ENCODE data around the gene PCDH9. TPM values are rescaled to one million over a fixed set of nuclear protein-coding genes. Genes with fewer than 3 reads are reported as not detected.

The PCDH9 gene
- total RNA-seq, 6 experiments from 2014 or later, result 1.6 to 3.9 (median 3.1) TPM

DNA sequence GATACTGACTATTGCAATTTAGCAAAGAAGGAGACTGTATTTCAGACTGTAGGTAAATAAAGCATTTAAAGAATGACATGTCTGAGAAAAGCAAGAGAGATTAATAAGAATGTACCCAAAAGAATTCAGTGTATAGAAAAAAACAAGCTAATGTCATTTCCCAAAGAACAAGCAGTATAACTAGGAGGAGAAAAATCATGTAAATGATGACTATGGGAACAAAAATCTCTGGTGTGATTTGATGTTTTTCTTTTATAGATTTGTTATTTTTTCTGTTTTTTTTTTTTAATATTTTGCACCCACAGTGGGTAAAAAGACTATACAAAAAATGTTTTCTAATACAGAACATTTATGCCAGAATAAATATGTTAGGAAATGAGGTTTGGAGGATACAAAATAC, 801.0 kb downstream of the PCDH9 start:
- no peak for TF ChIP-seq POLR2A (IDR thresholded peaks at IDR 0.05)
- TF ChIP-seq, protein P1, sequence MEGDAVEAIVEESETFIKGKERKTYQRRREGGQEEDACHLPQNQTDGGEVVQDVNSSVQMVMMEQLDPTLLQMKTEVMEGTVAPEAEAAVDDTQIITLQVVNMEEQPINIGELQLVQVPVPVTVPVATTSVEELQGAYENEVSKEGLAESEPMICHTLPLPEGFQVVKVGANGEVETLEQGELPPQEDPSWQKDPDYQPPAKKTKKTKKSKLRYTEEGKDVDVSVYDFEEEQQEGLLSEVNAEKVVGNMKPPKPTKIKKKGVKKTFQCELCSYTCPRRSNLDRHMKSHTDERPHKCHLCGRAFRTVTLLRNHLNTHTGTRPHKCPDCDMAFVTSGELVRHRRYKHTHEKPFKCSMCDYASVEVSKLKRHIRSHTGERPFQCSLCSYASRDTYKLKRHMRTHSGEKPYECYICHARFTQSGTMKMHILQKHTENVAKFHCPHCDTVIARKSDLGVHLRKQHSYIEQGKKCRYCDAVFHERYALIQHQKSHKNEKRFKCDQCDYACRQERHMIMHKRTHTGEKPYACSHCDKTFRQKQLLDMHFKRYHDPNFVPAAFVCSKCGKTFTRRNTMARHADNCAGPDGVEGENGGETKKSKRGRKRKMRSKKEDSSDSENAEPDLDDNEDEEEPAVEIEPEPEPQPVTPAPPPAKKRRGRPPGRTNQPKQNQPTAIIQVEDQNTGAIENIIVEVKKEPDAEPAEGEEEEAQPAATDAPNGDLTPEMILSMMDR (IDR thresholded peaks at IDR 0.05), result no peak
- Histone ChIP-seq H3K9me3 (no peaks in the 10 kb centered on the region), H3K36me3 (no peaks in the 10 kb centered on the region), H3K4me1 (no peaks in the 10 kb centered on the region), H3K27me3 (no peaks in the 10 kb centered on the region), H3K27ac (no peak overlapping the region), H3K4me3 (no peak overlapping the region)
- intact Hi-C loops (cut with DNase I), result no loop called here
- ATAC-seq, result no peak
- no peak for DNase-seq

DNA sequence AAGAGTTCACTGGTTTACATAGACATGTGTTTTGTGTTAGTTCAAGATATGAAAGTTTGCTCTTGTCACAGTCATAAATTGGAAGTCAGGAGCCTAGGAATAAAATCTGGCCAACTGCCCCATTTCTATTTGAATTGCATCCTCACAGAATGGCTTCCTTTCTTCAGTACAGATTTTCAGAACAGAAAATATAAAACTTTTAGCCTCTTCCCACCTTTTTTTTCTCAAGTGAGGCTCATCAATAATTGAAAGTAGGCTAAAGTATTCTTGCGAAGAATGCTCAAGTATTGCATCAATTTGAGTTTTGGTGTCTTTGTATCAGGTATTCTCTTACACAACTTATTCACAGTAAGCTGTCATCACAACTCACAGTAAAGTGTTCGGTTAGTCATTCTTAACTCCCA, 802.7 kb downstream of the PCDH9 start:
- WGBS (ENCODE audit: insufficient coverage, low coverage, low lambda C conversion rate, missing lambda C conversion rate), result 58% methylated on average over 2 of the region's 2 CpGs
- no peak for DNase-seq
- no peak for ATAC-seq
- no peak for TF ChIP-seq POLR2A (IDR thresholded peaks at IDR 0.05)
- TF ChIP-seq, protein P1 (IDR thresholded peaks at IDR 0.05), result no peak
- H3K4me1 ChIP-seq, result no peaks in the 10 kb centered on the region
- no peaks in the 10 kb centered on the region for H3K36me3 ChIP-seq
- H3K4me3 ChIP-seq, result no peak overlapping the region
- H3K27ac ChIP-seq, result no peak overlapping the region
- no peaks in the 10 kb centered on the region for H3K27me3 ChIP-seq
- no peaks in the 10 kb centered on the region for H3K9me3 ChIP-seq
- intact Hi-C loops (cut with DNase I), result no loop called here

GRCh38 chr13:66425741-66426140, 804.4 kb downstream of the PCDH9 start:
- no peaks in the 10 kb centered on the region for H3K4me1 ChIP-seq
- no peak for ATAC-seq
- intact Hi-C loops (cut with DNase I), result no loop called here

DNA sequence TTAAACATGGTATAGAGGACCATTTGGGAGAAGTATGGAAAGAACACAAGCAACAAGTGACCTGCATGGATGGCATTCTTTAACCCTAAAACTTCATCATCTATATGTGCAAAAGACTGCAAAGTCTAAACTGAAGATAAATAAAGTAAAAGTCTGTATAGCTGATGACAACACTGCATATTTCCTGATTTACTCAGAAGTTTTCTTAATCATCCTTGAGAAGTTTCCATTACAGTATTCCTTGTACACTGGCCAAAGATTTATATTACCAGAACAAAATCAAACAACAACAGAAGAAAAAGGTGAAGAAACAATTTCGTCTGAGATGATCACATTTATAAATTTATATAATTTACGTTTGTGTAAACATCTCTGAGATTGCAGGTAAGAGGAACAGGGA, 805.7 kb downstream of the PCDH9 start:
- ATAC-seq, result no peak
- intact Hi-C loops (cut with DNase I), result no loop called here
- Histone ChIP-seq H3K4me3 (no peak overlapping the region), H3K27me3 (no peaks in the 10 kb centered on the region), H3K9me3 (no peaks in the 10 kb centered on the region), H3K27ac (no peak overlapping the region), H3K36me3 (no peaks in the 10 kb centered on the region), H3K4me1 (no peaks in the 10 kb centered on the region)
- WGBS (ENCODE audit: insufficient coverage, low coverage, low lambda C conversion rate, missing lambda C conversion rate), result 24% methylated on average over 2 of the region's 2 CpGs
- TF ChIP-seq, protein P1 (IDR thresholded peaks at IDR 0.05), result no peak
- no peak for TF ChIP-seq POLR2A (IDR thresholded peaks at IDR 0.05)
- DNase-seq, result no peak

More at GRCh38 chr13:66425741-66426140, 804.4 kb downstream of the PCDH9 start:
- Histone ChIP-seq H3K27ac (no peak overlapping the region), H3K36me3 (no peaks in the 10 kb centered on the region), H3K4me3 (no peak overlapping the region), H3K9me3 (no peaks in the 10 kb centered on the region), H3K27me3 (no peaks in the 10 kb centered on the region)
- 58% methylated on average over 3 of the region's 3 CpGs for WGBS (ENCODE audit: insufficient coverage, low coverage, low lambda C conversion rate, missing lambda C conversion rate)
- DNase-seq, result no peak
- TF ChIP-seq, protein P1 (IDR thresholded peaks at IDR 0.05), result no peak
- TF ChIP-seq POLR2A (IDR thresholded peaks at IDR 0.05), result no peak

DNA sequence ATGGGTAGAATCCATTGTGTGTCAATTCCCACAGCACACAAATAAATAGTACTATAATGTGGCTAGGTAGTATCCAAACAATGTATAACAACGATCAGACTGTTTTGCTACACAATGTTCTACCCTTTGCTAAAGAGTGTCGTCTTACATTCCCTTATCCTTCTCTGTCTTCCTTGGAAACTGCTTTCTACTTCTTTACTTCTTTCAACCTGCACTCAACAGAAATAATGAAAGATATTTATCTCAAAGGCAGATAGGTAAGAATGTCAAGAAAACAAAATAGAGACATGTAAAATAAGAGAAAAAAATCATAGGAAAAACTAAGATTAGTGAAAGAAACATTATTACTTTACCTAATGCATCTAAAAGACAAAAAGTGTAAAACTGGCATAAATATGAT, 814.7 kb downstream of the PCDH9 start:
- WGBS (ENCODE audit: insufficient coverage, low coverage, low lambda C conversion rate, missing lambda C conversion rate), result 26% methylated on average over 2 of the region's 2 CpGs

More for the DNA sequence above, 814.7 kb downstream of the PCDH9 start:
- DNase-seq (no peak), ATAC-seq (no peak)
- H3K27ac ChIP-seq, result no peak overlapping the region
- no peaks in the 10 kb centered on the region for H3K4me1 ChIP-seq
- H3K4me3 ChIP-seq, result no peak overlapping the region
- intact Hi-C loops (cut with DNase I), result no loop called here
- TF ChIP-seq POLR2A (IDR thresholded peaks at IDR 0.05), result no peak
- TF ChIP-seq, protein P1 (IDR thresholded peaks at IDR 0.05), result no peak
- H3K27me3 ChIP-seq, result no peaks in the 10 kb centered on the region
- H3K9me3 ChIP-seq, result no peaks in the 10 kb centered on the region
- no peaks in the 10 kb centered on the region for H3K36me3 ChIP-seq

Data from right lobe of liver (tissue), 6 donors.